Activated T-helper 17 cell treated with anti-CD3 and anti-CD28 coated beads, Interleukin-2, amount 50 U/mL, for 72 hours (primary cell): ENCODE measurements around the gene PHPT1. TPM values are rescaled to one million over a fixed set of nuclear protein-coding genes. Genes with fewer than 3 reads are reported as not detected.

ENCODE experiments used
- ATAC-seq: fragments of 150-1000 bp; cut with Tn5 transposase; replicated peaks from 2 replicates; pipeline ENCODE4 v1.10.0; 2021; ENCODE audit warnings: mild to moderate bottlenecking, moderate library complexity
- H3K27ac Mint-ChIP-seq: one replicate; pipeline ENCODE4 v1.8.0; 2022; ENCODE audit warnings: mixed read lengths
- H3K27me3 Mint-ChIP-seq: one replicate; pipeline ENCODE4 v1.8.0; 2022; ENCODE audit warnings: mixed read lengths
- H3K36me3 Mint-ChIP-seq: one replicate; pipeline ENCODE4 v1.8.0; 2022; ENCODE audit warnings: low read depth, mild to moderate bottlenecking, mixed read lengths
- H3K4me1 Mint-ChIP-seq: one replicate; pipeline ENCODE4 v1.8.0; 2022; ENCODE audit warnings: mixed read lengths
- H3K4me3 Mint-ChIP-seq: one replicate; pipeline ENCODE4 v1.8.0; 2022; ENCODE audit warnings: mild to moderate bottlenecking, mixed read lengths
- H3K9me3 Mint-ChIP-seq: one replicate; pipeline ENCODE4 v1.8.0; 2022; ENCODE audit warnings: mixed read lengths
- total RNA-seq, 2 donors: library from RNA; stranded (reverse); gene quantifications; one replicate each; pipeline ENCODE4 v1.2.3, GENCODE V29; 2022

PHPT1 gene
- total RNA-seq, 2 donors from 2014 or later, result 138 to 194 TPM

DNA sequence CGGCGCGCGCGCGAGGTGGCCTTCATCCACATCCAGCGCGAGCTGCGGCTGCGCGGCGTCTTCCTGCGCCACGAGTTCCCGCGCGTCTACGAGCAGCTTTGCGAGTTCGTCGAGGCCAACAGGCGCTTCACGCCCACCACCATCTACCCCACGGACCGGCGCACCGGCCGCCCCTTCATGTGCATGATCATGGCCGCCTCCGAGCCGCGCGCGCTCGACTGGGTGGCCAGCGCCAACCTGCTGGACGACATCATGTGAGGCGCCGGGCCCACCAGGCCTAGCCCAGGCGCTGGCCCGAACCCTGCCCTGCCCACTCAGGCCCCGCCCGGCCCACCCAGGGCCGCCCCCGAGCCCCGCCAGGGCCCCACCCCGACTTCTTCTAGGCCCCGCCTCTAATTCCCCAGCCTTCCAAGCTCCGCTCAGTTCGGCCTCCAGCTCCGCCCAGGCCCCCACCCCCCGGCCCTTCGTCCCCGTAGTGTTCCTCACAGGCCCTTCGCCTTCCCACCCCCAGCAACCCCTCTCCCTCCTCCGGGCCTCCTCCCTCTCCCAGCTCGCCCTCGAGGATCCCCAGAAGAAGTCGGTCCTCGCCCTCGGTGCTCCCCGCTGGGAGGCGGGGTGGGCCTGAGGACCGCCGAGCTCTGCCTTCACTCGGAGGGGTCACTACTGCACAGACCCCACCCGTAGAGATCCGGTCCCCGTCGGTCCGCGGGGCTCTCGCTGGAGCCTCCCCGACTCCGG, 2.0 kb upstream of the PHPT1 start:
- Mint-ChIP-seq H3K4me1 (no peaks in the 10 kb centered on the region), H3K27ac (peak overlapping the region; percentile 78), H3K27me3 (peaks cover 7% of the 10 kb centered on the region), H3K36me3 (peaks cover 36% of the 10 kb centered on the region), H3K4me3 (peak overlapping the region; percentile 91), H3K9me3 (no peaks in the 10 kb centered on the region)
- ATAC-seq, result no peak

GRCh38 chr9:136847826-136848392, 1.3 kb upstream of the PHPT1 start:
- no peaks in the 10 kb centered on the region for H3K9me3 Mint-ChIP-seq
- H3K4me3 Mint-ChIP-seq, result peak overlapping the region; percentile 91
- peak overlapping the region; percentile 78 for H3K27ac Mint-ChIP-seq
- peak; percentile 56 for ATAC-seq
- H3K27me3 Mint-ChIP-seq, result peaks cover 7% of the 10 kb centered on the region
- peaks cover 36% of the 10 kb centered on the region for H3K36me3 Mint-ChIP-seq
- H3K4me1 Mint-ChIP-seq, result no peaks in the 10 kb centered on the region

- peaks cover 36% of the 10 kb centered on the region for H3K36me3 Mint-ChIP-seq
- H3K9me3 Mint-ChIP-seq, result no peaks in the 10 kb centered on the region
- peak overlapping the region; percentile 79 for H3K27ac Mint-ChIP-seq
- H3K27me3 Mint-ChIP-seq, result peaks cover 7% of the 10 kb centered on the region
- no peaks in the 10 kb centered on the region for H3K4me1 Mint-ChIP-seq
- peak overlapping the region; percentile 91 for H3K4me3 Mint-ChIP-seq
- ATAC-seq, result peak; percentile 3
These were observed 694 bp upstream of the PHPT1 start for GRCh38 chr9:136848393-136849037.

- no peaks in the 10 kb centered on the region for H3K9me3 Mint-ChIP-seq
- H3K4me3 Mint-ChIP-seq, result peak overlapping the region; percentile 91
- H3K27me3 Mint-ChIP-seq, result peaks cover 7% of the 10 kb centered on the region
- ATAC-seq, result no peak
- no peaks in the 10 kb centered on the region for H3K4me1 Mint-ChIP-seq
- H3K27ac Mint-ChIP-seq, result peak overlapping the region; percentile 79
- peaks cover 36% of the 10 kb centered on the region for H3K36me3 Mint-ChIP-seq
These were observed 1.0 kb downstream of the PHPT1 start for GRCh38 chr9:136849960-136850865.

DNA sequence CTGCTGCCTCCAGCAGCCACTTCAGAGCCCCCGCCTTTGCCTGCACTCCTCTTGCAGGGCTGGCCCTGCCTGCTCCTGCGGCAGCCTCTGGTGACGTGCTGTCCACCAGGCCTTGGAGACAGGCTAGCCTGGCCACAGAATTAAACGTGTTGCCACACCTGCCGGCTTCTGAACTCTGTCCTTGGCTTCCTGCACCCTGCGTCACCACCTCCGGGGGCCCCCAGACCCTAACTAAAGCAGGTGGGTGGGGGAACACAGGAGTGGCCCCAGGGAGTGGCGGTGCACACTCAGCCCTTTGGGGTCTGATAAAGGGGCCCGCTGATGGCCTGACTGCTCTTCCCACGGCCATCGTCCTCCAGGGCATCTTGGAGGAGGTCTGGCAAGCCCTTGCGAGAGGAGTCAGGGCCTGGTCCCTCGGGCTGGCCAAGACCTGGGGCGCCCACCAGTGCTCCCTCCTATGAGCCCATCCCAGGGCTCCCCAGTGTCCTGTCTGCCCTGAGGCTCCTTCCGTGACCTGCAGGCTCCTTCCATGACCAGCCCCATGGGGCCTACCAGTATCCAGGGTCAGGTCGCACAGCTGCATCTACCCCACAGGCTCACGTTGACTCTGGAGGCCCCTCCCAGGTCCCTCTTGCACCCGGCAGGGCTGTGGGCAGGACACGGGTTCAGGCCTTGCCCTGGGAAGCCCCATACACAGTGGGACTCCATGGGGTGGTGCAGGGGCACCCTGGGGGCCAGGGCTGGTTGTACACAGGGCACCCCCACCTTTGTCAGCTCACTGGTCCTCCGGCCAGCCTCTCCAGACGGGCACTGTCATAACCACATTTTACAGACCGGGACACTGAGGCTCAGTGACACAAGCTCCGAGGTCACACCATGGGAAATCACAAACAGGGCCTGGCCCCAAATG, 1.9 kb downstream of the PHPT1 start:
- H3K27ac Mint-ChIP-seq, result no peak overlapping the region
- H3K36me3 Mint-ChIP-seq, result peaks cover 36% of the 10 kb centered on the region
- ATAC-seq, result no peak
- H3K27me3 Mint-ChIP-seq, result peaks cover 7% of the 10 kb centered on the region
- H3K4me3 Mint-ChIP-seq, result peak overlapping the region; percentile 91
- H3K4me1 Mint-ChIP-seq, result no peaks in the 10 kb centered on the region
- no peaks in the 10 kb centered on the region for H3K9me3 Mint-ChIP-seq

GRCh38 chr9:136851941-136852663, 2.9 kb downstream of the PHPT1 start, which contains the start of gene MAMDC4:
TSS of gene MAMDC4 (plus strand) at chr9:136852346. CDS start at chr9:136852417, 71 bp downstream.
- H3K27ac Mint-ChIP-seq, result no peak within 1 kb of the TSS
- H3K4me1 Mint-ChIP-seq, result no peaks in the 10 kb centered on the region
- H3K27me3 Mint-ChIP-seq, result peaks cover 5% of the 10 kb centered on the region
- peak within 1 kb of the TSS; percentile 91 for H3K4me3 Mint-ChIP-seq
- ATAC-seq, result no peak
- H3K36me3 Mint-ChIP-seq, result peaks cover 36% of the 10 kb centered on the region
- no peaks in the 10 kb centered on the region for H3K9me3 Mint-ChIP-seq

DNA sequence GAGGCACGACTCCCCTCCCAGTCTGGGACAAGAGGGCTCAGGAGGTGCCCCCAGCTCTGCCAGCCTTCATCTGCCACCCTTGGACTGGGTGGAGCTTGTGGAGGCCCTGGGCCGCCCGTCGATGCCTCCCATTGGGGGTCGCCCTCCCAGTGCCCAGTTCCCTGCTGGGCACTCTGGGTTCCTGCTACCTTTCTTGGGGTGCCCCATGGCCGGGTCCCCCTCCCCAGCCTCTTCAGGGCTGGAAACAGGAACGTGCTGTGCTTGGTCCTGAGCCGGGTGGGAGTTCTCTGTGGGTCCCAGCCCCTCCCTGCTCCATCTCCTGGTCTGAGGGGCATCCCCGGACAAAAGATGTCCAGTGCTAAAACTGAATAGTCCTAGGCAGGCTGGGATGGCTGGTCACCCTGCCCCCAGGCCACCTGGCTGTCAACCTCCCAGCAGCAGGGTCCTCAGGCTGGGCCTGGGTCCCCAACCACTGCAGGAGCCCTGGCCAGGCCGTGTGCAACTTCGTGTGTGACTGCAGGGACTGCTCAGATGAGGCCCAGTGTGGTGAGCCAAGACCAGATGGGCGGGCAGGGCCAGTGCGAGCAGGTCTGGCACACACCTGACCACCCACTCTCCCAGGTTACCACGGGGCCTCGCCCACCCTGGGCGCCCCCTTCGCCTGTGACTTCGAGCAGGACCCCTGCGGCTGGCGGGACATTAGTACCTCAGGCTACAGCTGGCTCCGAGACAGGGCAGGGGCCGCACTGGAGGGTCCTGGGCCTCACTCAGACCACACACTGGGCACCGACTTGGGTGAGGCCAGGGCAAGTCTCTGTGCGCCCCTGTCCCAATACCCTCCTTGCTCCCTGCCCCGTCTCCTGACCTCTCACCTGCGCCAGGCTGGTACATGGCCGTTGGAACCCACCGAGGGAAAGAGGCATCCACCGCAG, 3.7 kb downstream of the PHPT1 start:
- ATAC-seq, result no peak
- H3K9me3 Mint-ChIP-seq, result no peaks in the 10 kb centered on the region
- H3K4me3 Mint-ChIP-seq, result no peak overlapping the region
- H3K27me3 Mint-ChIP-seq, result no peaks in the 10 kb centered on the region
- no peak overlapping the region for H3K27ac Mint-ChIP-seq
- peaks cover 30% of the 10 kb centered on the region for H3K36me3 Mint-ChIP-seq
- H3K4me1 Mint-ChIP-seq, result no peaks in the 10 kb centered on the region

DNA sequence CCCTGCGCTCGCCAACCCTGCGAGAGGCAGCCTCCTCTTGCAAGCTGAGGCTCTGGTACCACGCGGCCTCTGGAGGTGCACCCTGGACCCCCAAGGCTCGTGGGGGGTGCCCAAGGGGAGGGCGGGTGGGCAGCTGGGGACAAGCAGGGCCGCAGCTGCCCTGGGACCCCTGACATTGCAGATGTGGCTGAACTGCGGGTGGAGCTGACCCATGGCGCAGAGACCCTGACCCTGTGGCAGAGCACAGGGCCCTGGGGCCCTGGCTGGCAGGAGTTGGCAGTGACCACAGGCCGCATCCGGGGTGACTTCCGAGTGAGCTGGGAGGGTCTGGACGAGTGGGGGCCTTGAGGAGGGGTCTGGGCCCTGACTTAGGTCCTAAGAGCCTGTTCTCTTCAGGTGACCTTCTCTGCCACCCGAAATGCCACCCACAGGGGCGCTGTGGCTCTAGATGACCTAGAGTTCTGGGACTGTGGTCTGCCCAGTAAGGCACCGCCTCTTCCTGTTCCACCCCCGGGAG, 4.4 kb downstream of the PHPT1 start:
- H3K4me3 Mint-ChIP-seq, result no peak overlapping the region
- H3K36me3 Mint-ChIP-seq, result peaks cover 27% of the 10 kb centered on the region
- H3K27ac Mint-ChIP-seq, result no peak overlapping the region

DNA sequence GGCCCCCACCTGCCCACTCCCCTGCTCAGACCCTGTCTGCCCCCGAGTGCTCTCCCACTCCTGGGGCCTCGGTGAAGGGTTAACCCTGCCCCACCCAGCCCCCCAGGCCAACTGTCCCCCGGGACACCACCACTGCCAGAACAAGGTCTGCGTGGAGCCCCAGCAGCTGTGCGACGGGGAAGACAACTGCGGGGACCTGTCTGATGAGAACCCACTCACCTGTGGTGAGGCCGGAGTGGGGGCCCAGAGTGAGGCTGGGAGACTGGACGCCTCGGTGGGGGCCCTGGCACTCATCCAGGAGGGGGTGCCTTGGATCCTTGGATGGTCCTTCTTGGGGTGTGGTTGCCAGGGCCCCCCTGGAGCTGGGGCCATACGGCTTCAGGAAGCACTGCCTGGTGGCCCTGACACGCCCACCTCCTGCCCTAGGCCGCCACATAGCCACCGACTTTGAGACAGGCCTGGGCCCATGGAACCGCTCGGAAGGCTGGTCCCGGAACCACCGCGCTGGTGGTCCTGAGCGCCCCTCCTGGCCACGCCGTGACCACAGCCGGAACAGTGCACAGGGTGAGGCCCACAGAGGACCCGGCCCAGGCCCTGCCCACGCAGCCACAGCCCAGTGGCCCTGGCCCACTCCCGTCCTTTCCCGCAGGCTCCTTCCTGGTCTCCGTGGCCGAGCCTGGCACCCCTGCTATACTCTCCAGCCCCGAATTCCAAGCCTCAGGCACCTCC, 5.1 kb downstream of the PHPT1 start:
- Mint-ChIP-seq H3K36me3 (peaks cover 22% of the 10 kb centered on the region), H3K4me1 (no peaks in the 10 kb centered on the region), H3K4me3 (no peak overlapping the region), H3K9me3 (no peaks in the 10 kb centered on the region), H3K27me3 (no peaks in the 10 kb centered on the region), H3K27ac (no peak overlapping the region)
- no peak for ATAC-seq

More for the DNA sequence above, 4.4 kb downstream of the PHPT1 start:
- Mint-ChIP-seq H3K4me1 (no peaks in the 10 kb centered on the region), H3K9me3 (no peaks in the 10 kb centered on the region), H3K27me3 (no peaks in the 10 kb centered on the region)
- no peak for ATAC-seq

DNA sequence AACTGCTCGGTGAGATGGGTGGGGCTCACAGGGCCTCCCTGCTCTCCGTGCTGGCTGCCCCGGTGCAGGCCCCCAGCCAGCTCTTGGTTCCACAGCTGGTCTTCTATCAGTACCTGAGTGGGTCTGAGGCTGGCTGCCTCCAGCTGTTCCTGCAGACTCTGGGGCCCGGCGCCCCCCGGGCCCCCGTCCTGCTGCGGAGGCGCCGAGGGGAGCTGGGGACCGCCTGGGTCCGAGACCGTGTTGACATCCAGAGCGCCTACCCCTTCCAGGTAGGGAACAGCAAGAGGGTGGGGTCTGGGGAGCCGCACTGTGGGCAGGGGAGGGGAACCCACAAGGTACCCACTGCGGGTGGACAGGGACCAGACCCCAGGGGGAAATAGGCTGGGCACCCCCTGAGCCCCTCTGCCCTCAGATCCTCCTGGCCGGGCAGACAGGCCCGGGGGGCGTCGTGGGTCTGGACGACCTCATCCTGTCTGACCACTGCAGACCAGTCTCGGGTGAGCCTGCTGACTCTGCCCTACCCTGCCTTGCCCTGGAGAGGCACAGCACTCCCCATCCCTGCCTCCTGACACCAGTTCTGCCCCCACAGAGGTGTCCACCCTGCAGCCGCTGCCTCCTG, 5.7 kb downstream of the PHPT1 start:
- no peak overlapping the region for H3K27ac Mint-ChIP-seq
- H3K4me3 Mint-ChIP-seq, result no peak overlapping the region
- peaks cover 17% of the 10 kb centered on the region for H3K36me3 Mint-ChIP-seq

GRCh38 chr9:136855461-136856078, 6.4 kb downstream of the PHPT1 start:
- no peak for ATAC-seq
- Mint-ChIP-seq H3K27me3 (no peaks in the 10 kb centered on the region), H3K4me1 (no peaks in the 10 kb centered on the region), H3K36me3 (peaks cover 14% of the 10 kb centered on the region), H3K4me3 (no peak overlapping the region), H3K27ac (no peak overlapping the region), H3K9me3 (no peaks in the 10 kb centered on the region)

More for the DNA sequence above, 5.7 kb downstream of the PHPT1 start:
- Mint-ChIP-seq H3K27me3 (no peaks in the 10 kb centered on the region), H3K4me1 (no peaks in the 10 kb centered on the region), H3K9me3 (no peaks in the 10 kb centered on the region)
- ATAC-seq, result no peak
